Psoas muscle (tissue), 8 donors: ENCODE data around the gene GRK3. TPM values are rescaled to one million over a fixed set of nuclear protein-coding genes. Genes with fewer than 3 reads are reported as not detected.
A peak's percentile ranks its signal among the peaks of the same experiment; 100 is the strongest.

Experiments
- ATAC-seq, 4 donors: fragments of 200-7000 bp; cut with Tn5 transposase; one replicate each; pipeline ENCODE4 v1.9.1; 2020; ENCODE audit warnings: moderate library complexity in 3 of 4, mild to moderate bottlenecking in 2 of 4
- DNase-seq, 2 donors: peaks; one replicate each; pipeline ENCODE4 v3.0.0-alpha.2; 2020
- H3K27ac ChIP-seq: fragments of 200-600 bp; one replicate; pipeline ENCODE4 v1.8.0; 2022
- H3K27me3 ChIP-seq, 3 donors: fragments of 200-600 bp in 1 of 3; one replicate each; pipeline versions ENCODE4 v1.6.1 to v1.8.0; 2013 to 2022; ENCODE audit warnings: low read length in 2 of 3, mild to moderate bottlenecking in 2 of 3, moderate library complexity in 1 of 3; ENCODE audit not compliant: insufficient read depth in 3 of 3
- H3K36me3 ChIP-seq, 2 donors: fragments of 200-600 bp in 1 of 2; one replicate each; pipeline versions ENCODE4 v1.6.1 to v1.8.0; 2013 to 2022; ENCODE audit warnings: low read depth in 1 of 2, mild to moderate bottlenecking in 1 of 2, moderate library complexity in 1 of 2; ENCODE audit not compliant: insufficient read depth in 1 of 2
- H3K4me1 ChIP-seq: fragments of 200-600 bp; one replicate; pipeline ENCODE4 v1.8.0; 2022
- H3K4me3 ChIP-seq: fragments of 200-600 bp; one replicate; pipeline ENCODE4 v1.8.0; 2022; ENCODE audit warnings: mild to moderate bottlenecking
- H3K9me3 ChIP-seq: fragments of 200-600 bp; one replicate; pipeline ENCODE4 v1.8.0; 2022
- WGBS, 3 donors: extraction: QIAGEN DNeasy Blood & Tissue Kit; methylation state at CpG; one replicate each; pipeline versions ENCODE4 v1.1.6 to v1.1.7; 2013; 5-methylcytosine and 5-hydroxymethylcytosine counted together
- intact Hi-C, 2 donors: fragments of 100-400 bp; cut with DNase I; formaldehyde crosslinking; loops; one replicate each; pipeline versions ENCODE4 v1.11.0 to v1.14.2; 2022
- polyA plus RNA-seq, 3 donors: library from polyadenylated mRNA; stranded (reverse); fragments of 200-250 nt; gene quantifications; one replicate each; pipeline ENCODE4 v1.2.3, GENCODE V29; 2013
- total RNA-seq, 4 donors: library from RNA; stranded (reverse); fragmentation: NEBNext Ultra II Directional in 2 of 4; extraction: Animal tissue kit (Norgen Biotek cat#: 25700) in 2 of 4; gene quantifications; one replicate each; pipeline versions ENCODE4 v1.2.1 to v1.2.4, GENCODE V29; 2021 to 2023
- TF ChIP-seq, protein P1 (sequence below): fragments of 200-600 bp; IDR thresholded peaks from one replicate; pipeline ENCODE4 v1.8.0; 2022; ENCODE audit warnings: antibody characterized with exemption
- donor health status: healthy with polysubstance abuse.
- donor health status: DM: no; HTN: no; CAD: no; lungs with moderate emphysema.
- donor health status: Bipolar disorder and iron deficiency.
- donor health status: healthy.
- donor health status: DM: yes; HTN: yes; CAD: no.
- donor health status: DM: no; HTN: no; CAD: no.
- donor health status: DM: no; HTN: no; CAD: no.
- donor health status: DM: yes; HTN: yes; CAD: no.

GRK3 gene
- total and polyA plus RNA-seq, 7 donors: 0.17 to 2.0 (median 1.3) TPM

DNA sequence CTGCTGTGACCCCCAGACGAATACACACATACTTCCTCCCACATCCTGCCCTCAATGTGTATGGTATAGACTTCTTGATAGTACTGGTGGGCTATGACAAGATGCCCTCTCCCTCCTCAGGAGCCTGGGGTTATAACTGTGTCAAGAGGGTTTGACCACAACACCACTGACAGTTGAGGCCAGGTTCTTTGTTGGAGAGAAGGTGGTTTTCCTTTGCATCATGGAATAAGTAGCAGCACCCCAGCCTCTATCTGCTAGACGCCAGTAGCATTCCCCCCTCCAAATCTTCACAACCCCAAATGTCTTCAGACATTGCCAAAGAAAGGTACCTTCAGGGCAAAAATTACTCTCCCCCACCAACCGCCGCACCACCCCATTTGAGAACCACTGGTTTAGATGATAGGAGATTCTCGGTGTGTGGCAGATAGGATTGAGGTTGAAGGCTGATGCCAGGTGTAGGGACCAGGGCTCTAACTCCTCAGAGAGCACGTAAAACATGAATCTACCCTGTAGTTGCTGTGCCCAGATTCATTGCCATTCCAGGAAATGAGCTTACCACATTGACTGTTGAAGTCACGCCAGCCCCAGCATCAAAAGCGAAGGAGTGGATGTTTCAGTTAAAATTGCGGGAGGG, 172.0 kb downstream of the GRK3 start:
- no peaks in the 10 kb centered on the region for H3K9me3 ChIP-seq
- 55 to 63% (median 58%) methylated on average over 9 of the region's 9 CpGs for WGBS, 3 donors
- H3K27me3 ChIP-seq: no peaks in the 10 kb centered on the region
- no peaks in the 10 kb centered on the region for H3K36me3 ChIP-seq
- ATAC-seq (peak in 1 of 4 donors; percentile 57), DNase-seq (no peak)
- intact Hi-C loops: no loop called here
- TF ChIP-seq, protein P1, sequence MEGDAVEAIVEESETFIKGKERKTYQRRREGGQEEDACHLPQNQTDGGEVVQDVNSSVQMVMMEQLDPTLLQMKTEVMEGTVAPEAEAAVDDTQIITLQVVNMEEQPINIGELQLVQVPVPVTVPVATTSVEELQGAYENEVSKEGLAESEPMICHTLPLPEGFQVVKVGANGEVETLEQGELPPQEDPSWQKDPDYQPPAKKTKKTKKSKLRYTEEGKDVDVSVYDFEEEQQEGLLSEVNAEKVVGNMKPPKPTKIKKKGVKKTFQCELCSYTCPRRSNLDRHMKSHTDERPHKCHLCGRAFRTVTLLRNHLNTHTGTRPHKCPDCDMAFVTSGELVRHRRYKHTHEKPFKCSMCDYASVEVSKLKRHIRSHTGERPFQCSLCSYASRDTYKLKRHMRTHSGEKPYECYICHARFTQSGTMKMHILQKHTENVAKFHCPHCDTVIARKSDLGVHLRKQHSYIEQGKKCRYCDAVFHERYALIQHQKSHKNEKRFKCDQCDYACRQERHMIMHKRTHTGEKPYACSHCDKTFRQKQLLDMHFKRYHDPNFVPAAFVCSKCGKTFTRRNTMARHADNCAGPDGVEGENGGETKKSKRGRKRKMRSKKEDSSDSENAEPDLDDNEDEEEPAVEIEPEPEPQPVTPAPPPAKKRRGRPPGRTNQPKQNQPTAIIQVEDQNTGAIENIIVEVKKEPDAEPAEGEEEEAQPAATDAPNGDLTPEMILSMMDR: no peak
- peaks cover 3% of the 10 kb centered on the region for H3K4me1 ChIP-seq
- H3K27ac ChIP-seq: no peak overlapping the region
- H3K4me3 ChIP-seq: no peak overlapping the region

DNA sequence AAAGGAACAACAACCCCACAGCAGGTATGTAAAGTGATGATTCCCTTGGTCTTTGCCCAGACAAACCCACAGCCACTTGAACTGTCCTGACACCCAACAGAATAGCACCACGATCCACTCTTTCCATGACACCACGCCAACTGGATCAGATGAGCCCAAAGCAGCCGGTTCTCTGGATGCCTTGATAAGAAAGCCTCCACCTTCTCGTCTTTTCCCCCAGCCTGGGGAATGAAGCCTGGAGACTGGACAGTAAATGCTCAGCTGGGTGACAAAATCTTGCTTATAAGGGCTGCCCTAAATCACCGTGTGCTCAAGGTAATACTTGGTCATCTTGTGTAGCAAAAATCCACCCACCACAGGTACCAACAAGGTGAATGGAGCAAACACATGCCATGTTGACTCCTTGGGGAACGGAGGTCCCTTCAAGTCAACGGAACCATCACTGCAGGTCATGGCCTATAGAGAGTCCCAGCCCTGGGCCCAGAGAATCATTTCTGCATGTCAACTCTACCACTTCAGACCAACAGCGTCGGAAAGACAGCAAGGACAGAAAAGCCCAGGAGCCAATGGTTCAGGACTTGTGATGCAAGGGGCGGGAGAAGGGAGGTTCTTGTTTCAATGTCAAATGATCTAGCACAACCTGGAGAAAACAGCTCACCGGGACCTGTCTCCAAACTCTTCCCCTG, 175.3 kb downstream of the GRK3 start:
- no peak overlapping the region for H3K27ac ChIP-seq
- no peak overlapping the region for H3K4me3 ChIP-seq
- ATAC-seq (no peak), DNase-seq (no peak)
- 67 to 85% (median 79%) methylated on average over 11 of the region's 11 CpGs for WGBS, 3 donors
- no peaks in the 10 kb centered on the region for H3K27me3 ChIP-seq
- intact Hi-C loops: no loop called here
- no peaks in the 10 kb centered on the region for H3K9me3 ChIP-seq
- TF ChIP-seq, protein P1: no peak
- H3K4me1 ChIP-seq: peaks cover 5% of the 10 kb centered on the region
- H3K36me3 ChIP-seq: no peaks in the 10 kb centered on the region

DNA sequence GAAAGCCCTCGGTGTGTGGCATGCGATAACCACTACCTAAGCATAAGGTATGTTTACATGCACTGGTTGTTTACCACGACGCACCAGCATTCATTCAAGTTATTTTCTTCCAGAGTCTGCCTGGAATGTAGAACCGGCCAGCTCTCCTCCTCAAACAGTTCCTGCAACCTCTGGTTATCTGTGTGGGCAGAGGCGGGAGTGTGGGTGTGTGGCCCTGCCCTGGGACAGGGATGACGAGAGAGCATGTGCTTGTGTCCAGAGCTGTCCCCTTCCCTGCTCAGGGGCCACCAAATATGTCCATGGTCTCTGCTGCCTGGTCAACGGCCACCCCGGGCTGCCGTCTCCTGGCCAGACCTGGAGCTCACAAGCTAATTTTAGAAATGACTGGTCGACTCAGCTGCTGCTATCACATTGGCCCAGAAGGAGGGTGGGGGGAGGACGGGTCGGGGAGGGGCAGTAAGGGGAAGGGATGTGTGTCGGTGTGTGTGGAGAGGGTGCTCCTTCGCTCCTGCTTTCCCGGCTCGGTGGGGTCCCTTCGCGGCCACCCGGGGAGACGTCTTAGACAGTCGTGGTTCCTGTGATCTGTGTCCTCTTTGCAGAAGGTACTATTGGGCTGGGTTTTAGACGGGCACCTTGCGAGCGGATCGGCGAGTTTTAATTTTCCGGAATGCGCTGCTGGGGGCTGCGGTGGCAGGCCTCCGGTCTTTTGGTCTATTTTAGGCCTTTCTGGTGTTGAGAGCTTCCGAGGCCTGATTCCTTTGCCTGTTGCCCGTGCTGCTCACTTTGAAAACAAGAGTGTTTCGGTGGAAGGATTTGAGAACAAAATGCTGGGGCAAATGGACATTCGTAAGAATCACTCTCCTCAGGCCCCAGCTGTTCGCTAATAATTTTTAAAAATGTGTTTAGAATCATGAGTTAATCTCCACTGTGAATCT, 177.5 kb downstream of the GRK3 start, which contains the start of gene MYO18B:
Gene MYO18B, plus strand, starts transcription at position 497 of the 935 bp plus-strand sequence. CDS start 18,905 bp downstream, outside the sequence.
- Histone ChIP-seq H3K36me3 (no peaks in the 10 kb centered on the region), H3K4me3 (peak within 1 kb of the TSS; percentile 78), H3K27me3 (no peaks in the 10 kb centered on the region), H3K9me3 (no peaks in the 10 kb centered on the region), H3K4me1 (peaks cover 18% of the 10 kb centered on the region), H3K27ac (peak within 1 kb of the TSS; percentile 98)
- 28 to 39% (median 32%) methylated on average over 36 of the region's 36 CpGs for WGBS, 3 donors
- peak; percentile 80 to 94 for DNase-seq
- TF ChIP-seq, protein P1: no peak
- intact Hi-C loops: no loop called here
- ATAC-seq: peak; percentile 89 to 92 (median 90)

DNA sequence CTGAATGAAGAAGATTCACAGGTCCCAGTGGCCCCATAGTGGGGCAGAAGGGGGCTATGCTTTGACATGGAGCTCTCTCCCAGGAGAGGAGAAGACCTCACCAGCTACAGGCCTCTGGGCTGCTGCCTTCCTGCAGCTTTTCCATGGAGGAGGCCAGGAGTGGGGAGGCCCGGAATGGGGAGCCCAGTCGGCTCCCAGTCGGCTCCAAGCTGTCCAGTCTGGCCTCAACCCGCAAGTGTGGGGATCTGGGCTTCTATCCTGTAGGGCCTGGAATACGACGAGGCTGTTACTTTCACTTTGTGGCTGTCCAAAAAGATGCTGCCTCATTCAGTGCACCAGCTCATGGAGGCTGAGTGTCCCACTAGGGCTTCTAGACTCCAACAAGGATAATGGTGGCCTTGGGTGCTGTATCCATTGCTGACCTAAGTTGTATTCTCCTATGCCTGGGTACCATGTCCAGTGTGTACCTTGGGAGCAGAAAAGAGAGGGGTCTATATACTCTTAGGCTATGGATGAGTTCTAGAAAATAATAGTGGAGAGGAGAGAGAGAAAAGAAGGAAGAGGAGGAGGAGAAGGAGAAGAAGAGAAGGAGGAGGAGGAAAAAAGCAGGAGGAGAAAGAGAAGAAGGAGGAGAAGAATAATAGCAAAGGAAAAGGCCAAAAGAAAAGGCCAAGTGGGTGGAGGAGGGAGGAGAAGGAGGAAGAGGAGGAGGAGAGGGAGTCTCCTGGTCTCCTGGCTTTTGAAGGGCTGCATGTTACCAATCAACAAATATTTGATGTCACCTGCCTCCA, 178.6 kb downstream of the GRK3 start:
- Histone ChIP-seq H3K4me1 (peaks cover 27% of the 10 kb centered on the region), H3K9me3 (no peaks in the 10 kb centered on the region), H3K4me3 (peak overlapping the region; percentile 78), H3K36me3 (no peaks in the 10 kb centered on the region), H3K27me3 (no peaks in the 10 kb centered on the region), H3K27ac (peak overlapping the region; percentile 98)
- TF ChIP-seq, protein P1: no peak
- no peak for DNase-seq
- 13 to 25% (median 25%) methylated on average over 6 of the region's 6 CpGs for WGBS, 3 donors
- peak in 2 of 4 donors; percentile 1 to 5 for ATAC-seq
- intact Hi-C loops: no loop called here
